ENCODE results near the gene SSTR5.

The SSTR5 gene

GRCh38 chr16:1107731-1108130, 35.2 kb downstream of the SSTR5 start:
- no peak for DNase-seq

GRCh38 chr16:1108299-1109252, 36.0 kb downstream of the SSTR5 start:
- DNase-seq, result no peak

- DNase-seq, result no peak
Observed at GRCh38 chr16:1109648-1110047, 37.1 kb downstream of the SSTR5 start.

GRCh38 chr16:1112506-1113184, 40.1 kb downstream of the SSTR5 start:
- DNase-seq, result no peak

- no peak for DNase-seq
Observed at GRCh38 chr16:1113489-1113888, 40.9 kb downstream of the SSTR5 start.

- no peak for DNase-seq
Observed at GRCh38 chr16:1113889-1114526, 41.5 kb downstream of the SSTR5 start.

- no peak for DNase-seq
Observed at GRCh38 chr16:1116693-1117077, 44.1 kb downstream of the SSTR5 start.

- DNase-seq, result no peak
Observed at GRCh38 chr16:1117176-1117900, 44.8 kb downstream of the SSTR5 start.

GRCh38 chr16:1117926-1118325, 45.4 kb downstream of the SSTR5 start:
- DNase-seq, result no peak

GRCh38 chr16:1119129-1119528, 46.6 kb downstream of the SSTR5 start:
- DNase-seq, result no peak

- no peak for DNase-seq
Observed at GRCh38 chr16:1119766-1120576, 47.4 kb downstream of the SSTR5 start.

GRCh38 chr16:1120577-1120941, 48.0 kb downstream of the SSTR5 start:
- no peak for DNase-seq

GRCh38 chr16:1121009-1121408, 48.5 kb downstream of the SSTR5 start:
- no peak for DNase-seq

GRCh38 chr16:1121601-1122397, 49.3 kb downstream of the SSTR5 start:
- DNase-seq, result no peak

- DNase-seq, result no peak
Observed at GRCh38 chr16:1122398-1122765, 49.8 kb downstream of the SSTR5 start.

GRCh38 chr16:1123525-1124230, 51.1 kb downstream of the SSTR5 start:
- DNase-seq, result no peak

GRCh38 chr16:1124291-1124690, 51.7 kb downstream of the SSTR5 start:
- no peak for DNase-seq

- no peak for DNase-seq
Observed at GRCh38 chr16:1124795-1125194, 52.2 kb downstream of the SSTR5 start.

GRCh38 chr16:1125471-1125870, 52.9 kb downstream of the SSTR5 start:
- DNase-seq, result no peak

GRCh38 chr16:1126044-1126443, 53.5 kb downstream of the SSTR5 start:
- no peak for DNase-seq

- DNase-seq, result no peak
Observed at GRCh38 chr16:1126586-1126985, 54.0 kb downstream of the SSTR5 start.
